ENCODE measurements around the gene SLC4A2. TPM values are rescaled to one million over a fixed set of nuclear protein-coding genes. Genes with fewer than 3 reads are reported as not detected.

The SLC4A2 gene
- total RNA-seq, 1 donor from 2014 or later, result 127 TPM

DNA sequence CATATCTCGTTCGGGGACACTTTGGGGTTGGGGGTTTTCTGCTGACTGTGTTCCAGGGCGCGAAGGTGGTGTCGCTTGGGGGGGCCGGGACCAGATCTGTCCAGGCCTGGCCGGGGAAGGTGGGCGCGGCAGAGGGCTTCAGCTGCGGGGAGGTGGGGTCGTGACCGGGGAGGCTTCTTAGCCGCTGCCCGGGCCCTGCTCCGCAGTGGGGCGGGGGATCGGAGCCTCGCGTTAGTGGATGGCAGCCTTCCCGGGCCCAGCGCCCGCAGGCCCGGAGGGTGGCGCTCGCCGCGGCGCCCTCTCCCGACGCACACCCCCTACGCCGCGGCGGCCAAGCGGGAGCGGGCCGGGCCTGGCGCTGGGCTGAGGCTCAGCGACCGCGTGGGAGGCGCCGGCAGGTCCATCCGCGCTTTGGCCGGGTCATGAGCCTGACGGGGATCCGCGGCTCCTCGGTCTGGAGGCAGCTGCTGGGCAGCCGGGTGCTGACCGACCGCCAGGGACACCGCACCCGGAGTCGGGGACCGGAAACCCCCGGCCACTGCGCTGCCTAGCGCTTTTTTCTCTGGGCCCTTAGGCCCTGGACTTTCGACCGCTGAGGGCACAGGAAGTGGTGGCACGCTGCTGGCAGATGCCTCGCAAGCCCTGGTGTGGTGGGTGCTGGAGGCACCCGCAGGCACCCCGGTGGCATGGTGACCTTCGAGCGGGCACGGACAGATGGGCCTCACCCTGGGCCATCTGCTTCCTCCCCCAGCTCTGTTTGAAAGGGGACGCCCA, 28.0 kb downstream of the SLC4A2 start:
- Mint-ChIP-seq H3K4me3 (peak overlapping the region; percentile 87), H3K9me3 (no peaks in the 10 kb centered on the region), H3K27ac (peak overlapping the region; percentile 63), H3K4me1 (peaks cover 29% of the 10 kb centered on the region), H3K36me3 (ENCODE audit: low read depth) (peaks cover 9% of the 10 kb centered on the region), H3K27me3 (peaks cover 18% of the 10 kb centered on the region)
- peak; percentile 82 for DNase-seq
- intact Hi-C loops (cut with micrococcal nuclease), result loop anchor here (2.0 to 10.0 kb wide), 4 partner anchors 23 to 1463 kb away; partner anchors contain the start of gene ZNF775

DNA sequence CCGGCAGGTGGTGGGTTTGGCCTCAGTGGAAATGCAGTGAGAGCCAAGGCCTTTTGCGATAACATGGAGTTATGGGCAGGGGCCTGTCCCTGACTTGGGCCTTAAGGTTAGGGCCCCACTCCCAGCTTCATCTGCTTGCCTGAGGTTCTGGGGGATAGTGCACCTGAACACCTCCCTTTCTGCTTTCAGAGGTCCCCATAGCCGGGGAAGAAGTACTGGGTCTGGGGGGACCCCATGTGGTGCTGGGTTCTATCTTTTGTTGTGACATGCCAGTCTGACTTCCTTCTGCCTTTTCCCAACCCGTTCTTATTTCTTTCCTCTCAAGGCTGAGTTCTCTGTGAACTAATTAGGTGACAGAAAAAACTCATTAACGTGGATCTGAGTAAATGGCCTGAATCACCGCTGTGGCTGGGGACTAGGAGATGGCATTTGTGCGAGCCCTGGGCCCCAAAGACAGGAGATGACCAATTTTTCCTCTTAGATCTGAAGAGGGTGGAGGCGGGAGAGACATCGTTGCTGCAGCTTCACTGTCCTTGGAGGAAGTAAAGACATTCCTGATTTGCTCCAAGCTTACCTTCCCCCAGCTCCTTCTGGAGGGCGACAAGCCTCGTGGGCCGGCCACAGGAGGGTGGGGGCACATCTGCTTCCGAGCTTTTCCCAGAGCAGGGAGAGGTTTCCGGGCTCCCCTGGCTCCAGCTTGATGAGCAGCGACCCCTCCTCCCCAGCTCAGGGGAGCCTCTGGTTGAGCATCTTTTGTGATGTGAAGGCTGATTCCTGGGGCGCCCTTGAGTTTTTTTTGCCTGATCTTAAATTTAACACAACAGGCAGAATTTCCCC, 28.8 kb downstream of the SLC4A2 start:
- Mint-ChIP-seq H3K36me3 (ENCODE audit: low read depth) (peaks cover 5% of the 10 kb centered on the region), H3K9me3 (no peaks in the 10 kb centered on the region), H3K27ac (no peak overlapping the region), H3K4me1 (peaks cover 25% of the 10 kb centered on the region), H3K4me3 (peak overlapping the region; percentile 74), H3K27me3 (peaks cover 18% of the 10 kb centered on the region)
- DNase-seq, result no peak
- intact Hi-C loops (cut with micrococcal nuclease), result loop anchor here (2.0 to 10.0 kb wide), 4 partner anchors 23 to 1463 kb away; partner anchors contain the start of gene ZNF775

DNA sequence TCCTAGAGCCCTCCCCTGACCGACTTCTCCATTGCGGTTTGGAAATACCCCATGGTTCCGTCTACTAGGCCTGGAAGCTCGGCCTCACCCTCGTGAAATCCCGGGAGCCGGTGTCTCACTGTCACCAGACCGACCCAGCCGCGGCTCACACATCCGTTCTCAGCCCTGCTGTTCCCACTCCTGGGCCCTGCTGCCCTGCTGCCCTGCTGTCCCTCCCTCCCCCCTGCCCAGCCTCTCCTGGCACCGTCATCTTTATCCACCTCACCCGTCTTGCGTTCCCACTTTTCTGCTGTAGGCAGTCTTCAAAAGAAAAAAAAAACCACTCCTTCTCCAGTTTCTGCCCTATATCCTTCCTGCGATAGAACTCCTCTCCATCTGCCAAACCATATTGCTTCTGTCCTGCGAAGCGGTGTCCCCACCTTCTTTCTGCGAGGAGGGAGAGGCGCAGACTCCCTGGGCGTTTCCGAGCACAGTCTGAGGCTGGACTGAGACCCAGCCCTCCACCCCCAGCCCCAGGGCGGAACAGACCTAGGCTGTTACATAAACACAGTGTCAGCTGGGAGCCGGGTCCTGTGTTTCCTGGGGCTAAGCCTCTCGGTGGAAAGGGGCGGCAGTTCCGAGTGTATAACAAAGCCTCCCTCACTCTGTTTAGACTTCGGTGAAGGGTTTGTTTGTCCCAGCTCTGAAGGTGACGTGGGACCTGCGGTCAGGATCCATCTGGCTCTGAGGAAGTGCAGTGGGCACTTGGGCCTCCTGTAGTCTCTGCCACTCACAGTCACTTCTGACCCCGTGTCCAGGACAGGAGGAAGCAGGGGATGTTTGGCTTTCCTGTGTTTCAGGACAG, 29.7 kb downstream of the SLC4A2 start:
- Mint-ChIP-seq H3K9me3 (no peaks in the 10 kb centered on the region), H3K27me3 (peaks cover 18% of the 10 kb centered on the region), H3K4me3 (peak overlapping the region; percentile 74), H3K4me1 (peaks cover 23% of the 10 kb centered on the region), H3K27ac (peak overlapping the region; percentile 74), H3K36me3 (ENCODE audit: low read depth) (peaks cover 5% of the 10 kb centered on the region)
- intact Hi-C loops (cut with micrococcal nuclease), result loop anchor here (2.0 to 10.0 kb wide), 4 partner anchors 22 to 1464 kb away; partner anchors contain the start of gene ZNF775
- DNase-seq, result no peak

DNA sequence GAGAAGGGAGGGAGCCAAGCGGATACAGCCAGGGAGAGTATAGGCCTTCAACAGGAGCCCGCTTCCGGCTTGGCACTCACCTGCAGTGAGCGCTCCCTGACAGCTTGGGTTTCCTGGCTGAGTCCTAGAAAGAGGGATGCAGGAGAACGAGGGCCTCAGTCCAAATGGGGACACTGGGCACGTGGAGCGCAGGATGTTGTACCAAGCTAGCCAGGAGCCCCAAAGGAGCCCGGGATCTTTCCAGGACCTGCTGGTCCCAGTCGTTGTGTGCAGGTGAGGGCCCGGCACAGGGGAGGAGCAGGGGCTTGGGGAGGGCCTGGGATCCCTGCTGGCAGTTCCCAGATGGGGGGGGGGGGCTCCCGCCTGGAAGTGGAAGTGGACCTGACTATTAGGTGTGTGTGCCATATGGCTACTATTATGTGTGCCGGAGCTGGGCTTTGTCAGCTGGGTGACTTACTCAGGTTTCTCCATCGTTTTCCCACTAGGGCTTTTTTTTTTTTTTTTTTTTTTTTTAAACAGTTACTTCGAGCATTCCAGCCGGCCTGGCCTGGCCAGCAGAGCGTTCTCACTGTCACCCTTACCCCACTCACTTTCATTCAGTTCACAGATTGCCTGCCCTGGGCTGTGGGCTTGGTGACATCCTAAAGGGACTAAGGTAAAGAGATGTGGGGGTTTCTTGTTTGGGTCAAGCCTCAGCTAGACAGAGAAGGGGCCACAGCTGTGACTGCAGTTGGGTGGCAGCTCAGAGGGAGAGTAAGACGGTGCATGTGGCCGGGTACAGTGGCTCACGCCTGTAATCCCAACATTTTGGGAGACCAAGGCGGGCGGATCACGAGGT, 30.7 kb downstream of the SLC4A2 start:
- Mint-ChIP-seq H3K4me3 (no peak overlapping the region), H3K27me3 (peaks cover 13% of the 10 kb centered on the region), H3K36me3 (ENCODE audit: low read depth) (peaks cover 5% of the 10 kb centered on the region), H3K27ac (no peak overlapping the region), H3K9me3 (no peaks in the 10 kb centered on the region), H3K4me1 (peaks cover 20% of the 10 kb centered on the region)
- DNase-seq, result no peak
- intact Hi-C loops (cut with micrococcal nuclease), result loop anchor here (2.0 to 10.0 kb wide), 4 partner anchors 21 to 1465 kb away; partner anchors contain the start of gene ZNF775

DNA sequence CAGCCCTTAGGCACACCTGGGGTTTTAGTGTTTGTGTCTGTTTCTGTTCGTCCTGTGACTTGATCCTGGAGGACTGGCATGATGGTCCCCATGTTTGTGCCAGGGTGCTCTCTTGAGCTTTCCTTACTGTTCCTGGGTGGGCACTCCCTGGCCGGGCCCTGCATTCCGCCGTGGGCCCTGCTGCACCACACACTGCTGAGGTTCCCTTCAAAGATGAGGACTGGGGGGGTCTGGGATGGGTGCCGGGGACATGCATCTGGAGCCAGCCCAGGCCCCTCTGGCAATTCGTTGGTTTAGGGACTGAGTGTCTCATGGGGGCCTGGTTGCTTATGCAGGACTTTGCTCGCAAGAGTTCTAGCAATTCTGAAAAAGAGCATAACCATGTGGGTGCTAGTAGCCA, 31.6 kb downstream of the SLC4A2 start:
- Mint-ChIP-seq H3K4me3 (no peak overlapping the region), H3K27ac (no peak overlapping the region), H3K36me3 (ENCODE audit: low read depth) (peaks cover 3% of the 10 kb centered on the region), H3K27me3 (peaks cover 5% of the 10 kb centered on the region), H3K9me3 (no peaks in the 10 kb centered on the region), H3K4me1 (peaks cover 13% of the 10 kb centered on the region)
- intact Hi-C loops (cut with micrococcal nuclease), result no loop called here
- DNase-seq, result no peak

DNA sequence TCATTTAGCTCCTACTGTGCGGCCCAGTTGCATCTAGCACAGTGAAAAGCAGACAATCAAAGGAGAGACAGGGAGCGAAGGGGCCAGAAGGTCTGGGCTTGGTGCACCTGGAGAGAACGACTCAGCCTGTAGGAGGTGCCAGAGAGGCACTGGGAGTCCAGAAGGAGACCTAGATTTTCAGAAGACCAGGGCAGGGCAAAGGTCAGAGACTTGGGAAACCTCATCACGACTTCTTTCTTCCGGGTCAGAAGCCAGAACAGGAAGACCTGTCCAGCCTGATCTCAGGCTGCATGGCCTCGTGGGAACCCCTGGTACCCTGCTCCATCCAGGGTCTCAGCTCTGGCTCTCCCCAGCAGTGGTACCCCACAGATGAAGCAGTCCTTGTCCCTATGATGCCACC, 32.0 kb downstream of the SLC4A2 start:
- Mint-ChIP-seq H3K4me1 (peaks cover 13% of the 10 kb centered on the region), H3K36me3 (ENCODE audit: low read depth) (peaks cover 3% of the 10 kb centered on the region), H3K9me3 (no peaks in the 10 kb centered on the region), H3K4me3 (no peak overlapping the region), H3K27me3 (peaks cover 5% of the 10 kb centered on the region), H3K27ac (no peak overlapping the region)
- intact Hi-C loops (cut with micrococcal nuclease), result no loop called here
- DNase-seq, result peak; percentile 74

DNA sequence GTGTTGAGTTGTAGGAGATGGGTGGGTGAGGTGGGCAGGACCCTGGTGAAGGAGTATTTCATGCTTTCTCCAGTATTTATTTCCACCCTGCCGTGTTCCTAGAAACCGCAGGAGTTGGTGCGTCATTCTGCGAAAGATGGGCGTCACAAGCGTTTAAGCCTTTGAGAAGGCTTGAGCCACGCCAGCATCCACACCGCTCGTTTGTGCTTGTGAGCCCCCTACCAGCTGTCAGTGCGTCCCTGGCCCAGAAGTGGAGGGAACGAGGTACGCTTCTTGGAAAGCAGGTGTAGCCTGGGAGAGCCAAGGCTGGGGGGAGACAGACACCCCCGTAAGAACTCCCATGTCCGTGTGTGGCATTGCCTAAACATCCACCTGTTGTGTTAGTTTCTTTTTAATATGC, 32.6 kb downstream of the SLC4A2 start:
- Mint-ChIP-seq H3K4me3 (no peak overlapping the region), H3K27ac (no peak overlapping the region), H3K36me3 (ENCODE audit: low read depth) (peaks cover 3% of the 10 kb centered on the region), H3K4me1 (peaks cover 13% of the 10 kb centered on the region), H3K9me3 (no peaks in the 10 kb centered on the region), H3K27me3 (peaks cover 5% of the 10 kb centered on the region)
- DNase-seq, result no peak
- intact Hi-C loops (cut with micrococcal nuclease), result loop anchor here (1.0 kb wide), 1 partner anchor 19 kb away; no protein-coding TSS in a partner anchor

DNA sequence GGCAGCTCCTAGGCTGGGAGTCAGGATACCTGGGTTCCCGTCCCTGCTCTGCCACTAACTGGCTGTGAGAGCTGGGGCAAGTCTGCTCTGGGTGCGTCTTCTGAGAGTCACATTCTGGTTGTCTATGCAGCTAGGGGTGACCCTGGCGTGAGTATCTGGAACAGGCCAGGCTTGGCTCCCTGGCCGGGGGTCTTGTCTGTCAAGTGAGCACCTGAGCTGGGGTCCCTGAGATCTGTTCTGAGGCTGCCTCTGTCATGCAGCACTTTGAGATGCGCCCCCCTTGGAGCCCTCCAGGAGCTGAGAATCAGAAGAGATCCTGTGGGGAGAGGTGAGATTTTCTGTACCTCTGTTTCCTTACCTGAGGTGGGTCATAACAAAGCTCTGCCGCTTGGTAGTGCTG, 34.4 kb downstream of the SLC4A2 start:
- peaks cover 9% of the 10 kb centered on the region for H3K4me1 Mint-ChIP-seq
- no peak overlapping the region for H3K4me3 Mint-ChIP-seq
- intact Hi-C loops (cut with micrococcal nuclease), result no loop called here
- H3K27ac Mint-ChIP-seq, result no peak overlapping the region
- H3K9me3 Mint-ChIP-seq, result no peaks in the 10 kb centered on the region
- no peak for DNase-seq
- peaks cover 3% of the 10 kb centered on the region for H3K36me3 Mint-ChIP-seq (ENCODE audit: low read depth)
- peaks cover 3% of the 10 kb centered on the region for H3K27me3 Mint-ChIP-seq

DNA sequence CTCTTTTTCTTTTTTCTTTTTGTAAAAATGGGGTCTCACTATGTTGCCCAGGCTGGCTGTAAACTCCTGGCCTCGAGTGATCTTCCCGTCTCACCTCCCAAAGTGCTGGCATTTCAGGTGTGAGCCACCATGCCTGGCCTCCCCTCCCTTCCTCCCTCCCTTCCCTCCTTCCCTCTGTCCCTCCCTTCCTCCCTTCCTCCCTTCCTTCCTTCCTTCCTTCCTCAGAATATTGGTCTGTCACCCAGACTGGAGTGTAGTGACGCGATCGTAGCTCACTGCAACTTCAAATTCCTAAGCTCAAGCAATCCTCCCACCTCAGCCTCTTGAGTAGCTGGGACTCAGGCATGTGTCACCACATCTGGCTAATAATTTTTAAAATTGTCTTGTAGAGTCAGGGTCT, 35.3 kb downstream of the SLC4A2 start:
- intact Hi-C loops (cut with micrococcal nuclease), result no loop called here
- H3K27ac Mint-ChIP-seq, result no peak overlapping the region

DNA sequence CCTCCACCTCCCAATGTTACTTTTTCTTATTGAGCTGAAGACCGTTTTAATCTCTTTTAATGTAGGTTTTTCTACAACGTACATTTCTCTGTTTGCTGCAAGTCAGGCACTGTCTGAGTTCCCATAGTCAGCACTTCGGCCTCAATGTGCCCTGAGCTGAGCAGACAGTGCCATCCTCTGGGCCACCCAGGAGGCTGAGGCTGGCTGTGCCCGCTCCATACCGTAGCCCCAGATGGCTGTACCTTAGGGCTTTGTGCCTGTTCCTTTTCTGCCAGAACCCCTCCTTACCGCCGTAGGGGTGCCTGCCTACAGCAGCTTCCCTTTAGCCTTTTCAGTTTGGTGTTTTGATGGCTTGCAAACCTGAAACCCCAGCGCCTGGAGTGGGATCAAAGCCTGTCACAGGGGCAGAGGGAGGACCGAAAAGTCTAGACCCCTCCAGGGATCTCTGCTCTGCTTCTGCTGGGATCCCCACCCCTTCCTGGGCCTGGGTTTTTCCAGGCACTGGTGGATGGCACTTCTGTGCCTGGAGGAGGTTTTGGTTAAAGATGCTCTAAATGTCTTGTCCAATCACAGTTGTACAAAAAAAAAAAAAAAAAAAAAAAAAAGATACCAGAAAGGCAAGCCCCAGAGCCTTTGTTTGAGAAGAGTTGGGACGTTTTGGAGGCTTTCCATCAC, 35.9 kb downstream of the SLC4A2 start:
- intact Hi-C loops (cut with micrococcal nuclease), result no loop called here
- H3K36me3 Mint-ChIP-seq (ENCODE audit: low read depth), result no peaks in the 10 kb centered on the region
- H3K27me3 Mint-ChIP-seq, result no peaks in the 10 kb centered on the region
- H3K9me3 Mint-ChIP-seq, result no peaks in the 10 kb centered on the region
- peaks cover 4% of the 10 kb centered on the region for H3K4me1 Mint-ChIP-seq
- DNase-seq, result no peak
- H3K4me3 Mint-ChIP-seq, result no peak overlapping the region
- no peak overlapping the region for H3K27ac Mint-ChIP-seq

More for the DNA sequence above, 35.3 kb downstream of the SLC4A2 start:
- no peaks in the 10 kb centered on the region for H3K9me3 Mint-ChIP-seq
- no peaks in the 10 kb centered on the region for H3K27me3 Mint-ChIP-seq
- DNase-seq, result no peak
- H3K4me3 Mint-ChIP-seq, result no peak overlapping the region
- H3K4me1 Mint-ChIP-seq, result peaks cover 4% of the 10 kb centered on the region
- H3K36me3 Mint-ChIP-seq (ENCODE audit: low read depth), result no peaks in the 10 kb centered on the region

DNA sequence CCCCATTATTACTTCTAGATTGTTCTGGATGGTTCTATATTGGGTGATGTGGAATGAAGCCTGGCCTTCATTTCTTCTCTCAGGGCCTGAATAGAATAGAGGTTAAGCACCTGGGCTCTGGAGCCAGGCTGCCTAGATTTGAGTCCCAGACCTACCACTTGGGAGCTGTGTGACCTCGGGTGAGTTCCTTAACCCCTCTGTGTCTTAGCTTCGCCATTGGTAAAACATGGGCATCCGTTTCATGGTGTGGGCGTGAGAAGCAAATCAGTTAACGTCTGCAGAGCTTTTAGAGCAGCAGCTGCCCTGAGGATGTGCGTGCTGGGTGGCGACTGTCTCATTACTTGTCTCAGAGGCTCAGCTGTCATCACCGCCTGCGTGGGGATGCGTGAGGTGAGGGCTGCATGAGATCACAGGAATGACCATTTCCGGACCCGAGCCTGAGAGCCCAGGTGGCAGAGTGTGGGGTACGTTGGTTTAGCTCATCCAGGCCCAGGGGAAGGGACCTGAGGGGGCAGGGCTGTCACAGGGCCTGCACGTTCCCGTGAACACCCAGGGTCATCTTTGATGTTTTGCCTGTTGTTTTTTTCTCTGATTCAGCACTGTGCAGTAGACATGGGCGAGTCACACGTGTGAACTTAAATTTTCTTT, 36.6 kb downstream of the SLC4A2 start:
- intact Hi-C loops (cut with micrococcal nuclease), result no loop called here
- no peak overlapping the region for H3K27ac Mint-ChIP-seq
- H3K4me3 Mint-ChIP-seq, result no peak overlapping the region
- no peaks in the 10 kb centered on the region for H3K27me3 Mint-ChIP-seq
- H3K9me3 Mint-ChIP-seq, result no peaks in the 10 kb centered on the region
- H3K4me1 Mint-ChIP-seq, result peaks cover 4% of the 10 kb centered on the region
- DNase-seq, result no peak
- no peaks in the 10 kb centered on the region for H3K36me3 Mint-ChIP-seq (ENCODE audit: low read depth)

All from activated CD4-positive, alpha-beta T cell treated with anti-CD3 and anti-CD28 coated beads, Interleukin-2, amount 10 ng/mL, durations not matched to agents 24 days and 14 days (primary cell).